ENCODE results near the gene HBQ1. TPM values are rescaled to one million over a fixed set of nuclear protein-coding genes. Genes with fewer than 3 reads are reported as not detected.
"Not testable (repeated sequence)": the region's sequence is repeated elsewhere in the genome, so short reads cannot be mapped to it uniquely, and the experiment has no call there.

HBQ1 gene
- total RNA-seq, 1 donor from 2014 or later: 0.60 TPM

DNA sequence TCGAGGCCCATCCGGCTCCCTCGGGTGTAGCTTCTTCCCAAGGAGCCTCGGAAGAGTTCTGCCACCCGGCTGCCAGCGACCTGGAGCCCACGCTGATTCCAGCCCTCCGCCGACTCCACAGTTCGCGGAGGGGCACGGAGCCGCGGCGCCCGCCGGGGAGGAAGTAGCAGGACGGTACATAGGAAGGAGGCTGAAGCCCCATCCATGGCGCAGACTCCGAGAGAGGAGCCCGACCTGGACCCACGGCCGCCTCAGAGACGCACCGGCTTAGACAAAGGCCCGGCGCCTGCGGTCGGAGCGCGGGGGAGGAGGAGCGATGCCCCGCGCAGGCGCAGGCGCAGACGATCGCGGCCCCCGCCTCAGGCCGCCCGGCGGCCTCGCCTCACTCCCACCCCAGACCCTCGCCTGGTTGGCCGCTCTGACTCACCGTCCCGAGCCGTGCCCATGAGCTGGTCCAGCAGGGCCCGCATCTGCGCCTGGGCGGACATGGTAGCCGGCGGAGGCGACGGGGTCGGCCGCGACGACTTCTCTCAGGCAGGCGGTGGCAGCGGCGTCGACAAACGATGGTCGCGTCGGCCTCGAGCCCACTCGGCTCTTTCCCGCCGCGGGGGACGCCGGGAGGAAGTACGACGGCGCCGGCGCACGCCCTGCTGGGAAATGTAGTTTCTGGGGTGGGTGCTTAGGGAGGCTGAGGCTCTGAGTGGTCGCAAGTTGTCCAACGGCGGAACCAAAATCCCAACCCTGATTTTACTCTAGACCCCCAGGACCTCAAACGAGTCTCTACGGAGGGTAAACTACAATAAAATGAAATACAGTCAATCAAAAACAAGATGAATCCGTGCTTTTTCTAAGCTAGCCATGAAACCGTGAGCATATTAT is 48.8 kb downstream of the HBQ1 start, which contains the start of gene LUC7L:
LUC7L (minus strand) TSS at position 598 of the 879 bp plus-strand sequence; CDS start at position 488, 110 bp downstream.
- H3K4me1 Mint-ChIP-seq: peaks cover 24% of the 10 kb centered on the region

DNA sequence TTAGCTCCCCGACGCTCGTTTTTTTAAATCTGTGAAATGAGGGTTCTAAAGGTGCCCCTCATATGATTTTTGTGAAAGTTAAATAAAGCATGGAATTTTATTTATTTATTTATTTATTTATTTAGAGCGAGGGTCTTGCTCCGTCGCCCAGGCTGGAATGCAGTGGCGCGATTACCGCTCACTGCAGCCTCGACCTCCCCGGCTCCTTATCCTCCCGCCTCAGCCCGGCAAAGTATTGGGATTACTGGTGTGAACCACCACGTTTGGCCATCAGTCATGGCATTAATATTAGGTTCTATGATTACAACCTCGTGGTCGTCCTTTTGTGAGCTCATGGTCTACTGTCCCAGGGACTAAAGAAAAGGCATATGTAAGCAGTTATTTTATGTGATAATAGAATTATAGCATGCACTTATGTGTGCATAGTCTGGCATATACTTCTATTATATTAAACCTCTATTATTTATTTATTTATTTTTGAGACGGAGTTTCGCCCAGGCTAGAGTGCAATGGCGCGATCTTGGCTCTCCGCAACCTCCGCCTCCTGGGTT is 49.5 kb downstream of the HBQ1 start:
- TF ChIP-seq, protein P1, sequence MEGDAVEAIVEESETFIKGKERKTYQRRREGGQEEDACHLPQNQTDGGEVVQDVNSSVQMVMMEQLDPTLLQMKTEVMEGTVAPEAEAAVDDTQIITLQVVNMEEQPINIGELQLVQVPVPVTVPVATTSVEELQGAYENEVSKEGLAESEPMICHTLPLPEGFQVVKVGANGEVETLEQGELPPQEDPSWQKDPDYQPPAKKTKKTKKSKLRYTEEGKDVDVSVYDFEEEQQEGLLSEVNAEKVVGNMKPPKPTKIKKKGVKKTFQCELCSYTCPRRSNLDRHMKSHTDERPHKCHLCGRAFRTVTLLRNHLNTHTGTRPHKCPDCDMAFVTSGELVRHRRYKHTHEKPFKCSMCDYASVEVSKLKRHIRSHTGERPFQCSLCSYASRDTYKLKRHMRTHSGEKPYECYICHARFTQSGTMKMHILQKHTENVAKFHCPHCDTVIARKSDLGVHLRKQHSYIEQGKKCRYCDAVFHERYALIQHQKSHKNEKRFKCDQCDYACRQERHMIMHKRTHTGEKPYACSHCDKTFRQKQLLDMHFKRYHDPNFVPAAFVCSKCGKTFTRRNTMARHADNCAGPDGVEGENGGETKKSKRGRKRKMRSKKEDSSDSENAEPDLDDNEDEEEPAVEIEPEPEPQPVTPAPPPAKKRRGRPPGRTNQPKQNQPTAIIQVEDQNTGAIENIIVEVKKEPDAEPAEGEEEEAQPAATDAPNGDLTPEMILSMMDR (IDR thresholded peaks at IDR 0.05; ENCODE audit: unreplicated experiment): no peak
- Mint-ChIP-seq H3K27me3 (ENCODE audit: low read depth) (no peaks in the 10 kb centered on the region), H3K36me3 (peaks cover 16% of the 10 kb centered on the region), H3K27ac (peak overlapping the region; percentile 78), H3K9me3 (no peaks in the 10 kb centered on the region), H3K4me3 (peak overlapping the region; percentile 93), H3K4me1 (peaks cover 27% of the 10 kb centered on the region)
- DNase-seq (ENCODE audit: low spot score in 2 of 2, unreplicated experiment in 2 of 2): no peak

More for the DNA sequence above, 48.8 kb downstream of the HBQ1 start, which contains the start of gene LUC7L:
- Mint-ChIP-seq H3K36me3 (peaks cover 16% of the 10 kb centered on the region), H3K27me3 (ENCODE audit: low read depth) (no peaks in the 10 kb centered on the region), H3K9me3 (no peaks in the 10 kb centered on the region), H3K27ac (peak within 1 kb of the TSS; percentile 95), H3K4me3 (peak within 1 kb of the TSS; percentile 93)
- TF ChIP-seq, protein P1 (IDR thresholded peaks at IDR 0.05; ENCODE audit: unreplicated experiment): no peak
- peak; percentile 78 to 92 for DNase-seq (ENCODE audit: low spot score in 2 of 2, unreplicated experiment in 2 of 2)

DNA sequence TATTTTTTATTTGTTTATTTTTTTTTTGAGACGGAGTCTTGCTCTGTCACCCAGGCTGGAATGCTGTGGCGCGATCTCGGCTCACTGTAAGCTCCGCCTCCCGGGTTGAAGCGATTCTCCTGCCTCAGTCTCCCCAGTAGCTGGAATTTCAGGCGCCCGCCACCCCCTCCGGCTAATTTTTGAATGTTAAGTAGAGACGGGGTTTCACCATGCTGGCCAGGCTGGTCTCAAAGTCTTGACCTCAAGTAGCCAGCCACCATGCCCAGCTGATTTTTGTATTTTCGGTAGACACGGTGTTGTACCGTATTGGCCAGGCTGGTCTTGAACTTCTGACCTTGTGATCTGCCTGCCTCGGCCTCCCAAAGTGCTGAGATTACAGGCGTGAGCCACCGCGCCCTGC is 50.1 kb downstream of the HBQ1 start:
- H3K4me3 Mint-ChIP-seq; H3K27me3 Mint-ChIP-seq (ENCODE audit: low read depth); DNase-seq (ENCODE audit: low spot score in 2 of 2, unreplicated experiment in 2 of 2); H3K9me3 Mint-ChIP-seq; H3K27ac Mint-ChIP-seq: not testable (repeated sequence)
- Mint-ChIP-seq H3K4me1 (peaks cover 27% of the 10 kb centered on the region), H3K36me3 (peaks cover 16% of the 10 kb centered on the region)

Other genes starting within 250 kb of the HBQ1 start
- 8.7 to 9.2 TPM (median 9.1 TPM) in 3 replicates for gene POLR3K, start 126.9 kb upstream of the HBQ1 start, total RNA-seq
- gene SNRNP25, start 126.6 kb upstream of the HBQ1 start, total RNA-seq: 33.1 to 34.8 TPM (median 33.9 TPM) in 3 replicates
- gene RHBDF1, start 107.8 kb upstream of the HBQ1 start, total RNA-seq: 73.5 to 81.2 TPM (median 73.5 TPM) in 3 replicates
- 43.4 to 44.7 TPM (median 44.2 TPM) in 3 replicates for gene MPG, start 102.2 kb upstream of the HBQ1 start, total RNA-seq
- gene NPRL3, start 41.8 kb upstream of the HBQ1 start, total RNA-seq: 43.5 to 45.8 TPM (median 44.5 TPM) in 3 replicates
- not detected in 3 replicates for gene HBZ, start 27.8 kb upstream of the HBQ1 start, total RNA-seq
- not detected in 3 replicates for gene HBM, start 14.5 kb upstream of the HBQ1 start, total RNA-seq
- gene HBA2, start 7.6 kb upstream of the HBQ1 start, total RNA-seq: not detected in 3 replicates
- not detected in 3 replicates for gene HBA1, start 3.8 kb upstream of the HBQ1 start, total RNA-seq
- gene LUC7L, start 49.0 kb downstream of the HBQ1 start, total RNA-seq: 191 to 203 TPM (median 193 TPM) in 3 replicates
- gene FAM234A, start 54.4 kb downstream of the HBQ1 start, total RNA-seq: 133 to 137 TPM (median 137 TPM) in 3 replicates
- 3.4 to 4.0 TPM (median 3.5 TPM) in 3 replicates for gene RGS11, start 95.5 kb downstream of the HBQ1 start, total RNA-seq
- gene ARHGDIG, start 100.1 kb downstream of the HBQ1 start, total RNA-seq: 3.6 to 4.8 TPM (median 4.7 TPM) in 3 replicates
- 2.1 to 3.3 TPM (median 2.7 TPM) in 3 replicates for gene PDIA2, start 102.7 kb downstream of the HBQ1 start, total RNA-seq
- gene AXIN1, start 172.3 kb downstream of the HBQ1 start, total RNA-seq: 31.1 to 34.0 TPM (median 33.2 TPM) in 3 replicates
- 75.3 to 75.9 TPM (median 75.9 TPM) in 3 replicates for gene MRPL28, start 190.1 kb downstream of the HBQ1 start, total RNA-seq
- gene PGAP6, start 201.5 kb downstream of the HBQ1 start, total RNA-seq: 48.6 to 51.4 TPM (median 49.0 TPM) in 3 replicates
- gene NME4, start 216.7 kb downstream of the HBQ1 start, total RNA-seq: 252 to 258 TPM (median 253 TPM) in 3 replicates
- 29.3 to 35.4 TPM (median 31.2 TPM) in 3 replicates for gene DECR2, start 221.4 kb downstream of the HBQ1 start, total RNA-seq
- gene RAB11FIP3, start 245.2 kb downstream of the HBQ1 start, total RNA-seq: 53.9 to 68.8 TPM (median 59.7 TPM) in 3 replicates